ENCODE results near the gene CD9. TPM values are rescaled to one million over a fixed set of nuclear protein-coding genes. Genes with fewer than 3 reads are reported as not detected.
"Not testable (repeated sequence)": the region's sequence is repeated elsewhere in the genome, so short reads cannot be mapped to it uniquely, and the experiment has no call there.

CD9 gene
- total and polyA plus RNA-seq, 2 donors: 215 to 554 TPM

GRCh38 chr12:6185961-6186827 is 14.0 kb upstream of the CD9 start:
- WGBS: 81% methylated on average over 13 of the region's 13 CpGs
- no peaks in the 10 kb centered on the region for H3K36me3 ChIP-seq (ENCODE audit: insufficient read depth)
- no peak overlapping the region for H3K4me3 ChIP-seq (ENCODE audit: low read depth, low read length)
- DNase-seq (ENCODE audit: extremely low spot score): no peak
- H3K4me1 ChIP-seq (ENCODE audit: insufficient read depth): no peaks in the 10 kb centered on the region
- no peak overlapping the region for H3K27ac ChIP-seq (ENCODE audit: low read depth)

GRCh38 chr12:6187948-6188793 is 12.0 kb upstream of the CD9 start:
- no peak overlapping the region for H3K4me3 ChIP-seq (ENCODE audit: low read depth, low read length)
- no peaks in the 10 kb centered on the region for H3K4me1 ChIP-seq (ENCODE audit: insufficient read depth)
- 84% methylated on average over 8 of the region's 8 CpGs for WGBS
- no peak overlapping the region for H3K27ac ChIP-seq (ENCODE audit: low read depth)
- DNase-seq (ENCODE audit: extremely low spot score): no peak
- H3K36me3 ChIP-seq (ENCODE audit: insufficient read depth): no peaks in the 10 kb centered on the region

GRCh38 chr12:6189028-6189427 is 11.2 kb upstream of the CD9 start:
- no peak for DNase-seq (ENCODE audit: extremely low spot score)
- H3K36me3 ChIP-seq (ENCODE audit: insufficient read depth): no peaks in the 10 kb centered on the region
- no peaks in the 10 kb centered on the region for H3K4me1 ChIP-seq (ENCODE audit: insufficient read depth)
- WGBS: 90% methylated on average over 5 of the region's 5 CpGs
- no peak overlapping the region for H3K4me3 ChIP-seq (ENCODE audit: low read depth, low read length)
- no peak overlapping the region for H3K27ac ChIP-seq (ENCODE audit: low read depth)

GRCh38 chr12:6189952-6190598 is 10.1 kb upstream of the CD9 start:
- not testable (repeated sequence) for H3K27ac ChIP-seq (ENCODE audit: low read depth); H3K4me3 ChIP-seq (ENCODE audit: low read depth, low read length); H3K36me3 ChIP-seq (ENCODE audit: insufficient read depth); H3K4me1 ChIP-seq (ENCODE audit: insufficient read depth); DNase-seq (ENCODE audit: extremely low spot score)
- 84% methylated on average over 20 of the region's 20 CpGs for WGBS

- 95% methylated on average over 49 of the region's 49 CpGs for WGBS
- not testable (repeated sequence) for H3K36me3 ChIP-seq (ENCODE audit: insufficient read depth); DNase-seq (ENCODE audit: extremely low spot score)
These were observed 9.3 kb upstream of the CD9 start for GRCh38 chr12:6190767-6191530.

GRCh38 chr12:6192604-6193380 is 7.4 kb upstream of the CD9 start:
- 92% methylated on average over 13 of the region's 13 CpGs for WGBS
- H3K36me3 ChIP-seq (ENCODE audit: insufficient read depth): no peaks in the 10 kb centered on the region
- no peak overlapping the region for H3K4me3 ChIP-seq (ENCODE audit: low read depth, low read length)
- H3K4me1 ChIP-seq (ENCODE audit: insufficient read depth): no peaks in the 10 kb centered on the region
- DNase-seq (ENCODE audit: extremely low spot score): no peak
- no peak overlapping the region for H3K27ac ChIP-seq (ENCODE audit: low read depth)

More at GRCh38 chr12:6190767-6191530, 9.3 kb upstream of the CD9 start:
- not testable (repeated sequence) for H3K4me3 ChIP-seq (ENCODE audit: low read depth, low read length); H3K27ac ChIP-seq (ENCODE audit: low read depth); H3K4me1 ChIP-seq (ENCODE audit: insufficient read depth)

GRCh38 chr12:6193853-6194815 is 6.1 kb upstream of the CD9 start:
- 81% methylated on average over 19 of the region's 19 CpGs for WGBS
- DNase-seq (ENCODE audit: extremely low spot score): no peak
- H3K4me1 ChIP-seq (ENCODE audit: insufficient read depth): no peaks in the 10 kb centered on the region

GRCh38 chr12:6195665-6196535 is 4.3 kb upstream of the CD9 start:
- 42% methylated on average over 10 of the region's 10 CpGs for WGBS
- no peak overlapping the region for H3K4me3 ChIP-seq (ENCODE audit: low read depth, low read length)
- no peaks in the 10 kb centered on the region for H3K4me1 ChIP-seq (ENCODE audit: insufficient read depth)
- DNase-seq (ENCODE audit: extremely low spot score): peak; percentile 66
- H3K27ac ChIP-seq (ENCODE audit: low read depth): peak overlapping the region; percentile 16
- H3K36me3 ChIP-seq (ENCODE audit: insufficient read depth): no peaks in the 10 kb centered on the region

More at GRCh38 chr12:6193853-6194815, 6.1 kb upstream of the CD9 start:
- Histone ChIP-seq H3K36me3 (ENCODE audit: insufficient read depth) (no peaks in the 10 kb centered on the region), H3K4me3 (ENCODE audit: low read depth, low read length) (no peak overlapping the region), H3K27ac (ENCODE audit: low read depth) (no peak overlapping the region)

- H3K4me3 ChIP-seq (ENCODE audit: low read depth, low read length): no peak overlapping the region
- no peak overlapping the region for H3K27ac ChIP-seq (ENCODE audit: low read depth)
- no peaks in the 10 kb centered on the region for H3K36me3 ChIP-seq (ENCODE audit: insufficient read depth)
- 82% methylated on average over 7 of the region's 7 CpGs for WGBS
- no peak for DNase-seq (ENCODE audit: extremely low spot score)
- H3K4me1 ChIP-seq (ENCODE audit: insufficient read depth): no peaks in the 10 kb centered on the region
These were observed 2.1 kb upstream of the CD9 start for GRCh38 chr12:6198051-6198450.

GRCh38 chr12:6198556-6198955 is 1.6 kb upstream of the CD9 start:
- Histone ChIP-seq H3K4me3 (ENCODE audit: low read depth, low read length) (no peak overlapping the region), H3K27ac (ENCODE audit: low read depth) (no peak overlapping the region), H3K36me3 (ENCODE audit: insufficient read depth) (no peaks in the 10 kb centered on the region), H3K4me1 (ENCODE audit: insufficient read depth) (no peaks in the 10 kb centered on the region)
- no peak for DNase-seq (ENCODE audit: extremely low spot score)
- 97% methylated on average over 6 of the region's 6 CpGs for whole genome bisulfite sequencing

- Histone ChIP-seq H3K27ac (ENCODE audit: low read depth) (peak overlapping the region; percentile 93), H3K4me1 (ENCODE audit: insufficient read depth) (no peaks in the 10 kb centered on the region), H3K4me3 (ENCODE audit: low read depth, low read length) (peak overlapping the region; percentile 93), H3K36me3 (ENCODE audit: insufficient read depth) (no peaks in the 10 kb centered on the region)
- 32% methylated on average over 10 of the region's 10 CpGs for WGBS
- DNase-seq (ENCODE audit: extremely low spot score): no peak
These were observed 1.1 kb upstream of the CD9 start for GRCh38 chr12:6198985-6199530.
